Measurements from ENCODE around the gene ZNF134. TPM values are rescaled to one million over a fixed set of nuclear protein-coding genes. Genes with fewer than 3 reads are reported as not detected.

ZNF134 gene
- polyA plus RNA-seq, 1 donor: 31.3 TPM

Other genes starting within 250 kb of the ZNF134 start
- gene ZNF548, start 224.4 kb upstream of the ZNF134 start, polyA plus RNA-seq (ENCODE audit: insufficient read length): 34.8 TPM
- gene ZNF17, start 203.1 kb upstream of the ZNF134 start, polyA plus RNA-seq (ENCODE audit: insufficient read length): 17.7 TPM
- gene ZNF749, start 178.9 kb upstream of the ZNF134 start, polyA plus RNA-seq (ENCODE audit: insufficient read length): 15.2 TPM
- gene VN1R1, start 157.1 kb upstream of the ZNF134 start, polyA plus RNA-seq (ENCODE audit: insufficient read length): 7.6 TPM
- gene ZNF772, start 136.7 kb upstream of the ZNF134 start, polyA plus RNA-seq (ENCODE audit: insufficient read length): 27.2 TPM
- 26.3 TPM for gene ZNF419, start 126.5 kb upstream of the ZNF134 start, polyA plus RNA-seq (ENCODE audit: insufficient read length)
- gene ZNF773, start 114.3 kb upstream of the ZNF134 start, polyA plus RNA-seq (ENCODE audit: insufficient read length): 16.6 TPM
- 20.9 TPM for gene ZNF549, start 86.9 kb upstream of the ZNF134 start, polyA plus RNA-seq (ENCODE audit: insufficient read length)
- gene ZNF550, start 54.4 kb upstream of the ZNF134 start, polyA plus RNA-seq (ENCODE audit: insufficient read length): 22.9 TPM
- gene ZNF416, start 35.3 kb upstream of the ZNF134 start, polyA plus RNA-seq (ENCODE audit: insufficient read length): 9.3 TPM
- gene ZIK1, start 30.1 kb upstream of the ZNF134 start, polyA plus RNA-seq (ENCODE audit: insufficient read length): 24.8 TPM
- 7.2 TPM for gene ZNF530, start 14.4 kb upstream of the ZNF134 start, polyA plus RNA-seq (ENCODE audit: insufficient read length)
- gene ZNF211, start 18.9 kb downstream of the ZNF134 start, polyA plus RNA-seq (ENCODE audit: insufficient read length): 48.8 TPM
- gene ZSCAN4, start 54.7 kb downstream of the ZNF134 start, polyA plus RNA-seq (ENCODE audit: insufficient read length): 0.17 TPM
- 20.3 TPM for gene ZNF551, start 67.7 kb downstream of the ZNF134 start, polyA plus RNA-seq (ENCODE audit: insufficient read length)
- 42.4 TPM for gene ZNF154, start 95.0 kb downstream of the ZNF134 start, polyA plus RNA-seq (ENCODE audit: insufficient read length)
- 24.4 TPM for gene ZNF671, start 113.4 kb downstream of the ZNF134 start, polyA plus RNA-seq (ENCODE audit: insufficient read length)
- 46.8 TPM for gene ZNF776, start 132.6 kb downstream of the ZNF134 start, polyA plus RNA-seq (ENCODE audit: insufficient read length)
- gene ZNF586, start 155.4 kb downstream of the ZNF134 start, polyA plus RNA-seq (ENCODE audit: insufficient read length): 33.8 TPM
- 29.7 TPM for gene ZNF552, start 200.7 kb downstream of the ZNF134 start, polyA plus RNA-seq (ENCODE audit: insufficient read length)
- 24.9 TPM for gene ZNF587B, start 216.1 kb downstream of the ZNF134 start, polyA plus RNA-seq (ENCODE audit: insufficient read length)
- 54.5 TPM for gene ZNF587, start 235.6 kb downstream of the ZNF134 start, polyA plus RNA-seq (ENCODE audit: insufficient read length)

All from left kidney (tissue), 1 donor.